Central memory CD8-positive, alpha-beta T cell (primary cell): ENCODE data around the gene TP53I11.

ENCODE experiments used
- ATAC-seq: fragments of 150-1000 bp; cut with Tn5 transposase; replicated peaks from 2 replicates; pipeline ENCODE4 v1.10.0; 2022; ENCODE audit warnings: mild to moderate bottlenecking, moderate FRiP score, moderate number of reproducible peaks; ENCODE audit not compliant: poor library complexity, severe bottlenecking; ENCODE audit errors: extremely low read depth
- DNase-seq, 2 donors: peaks; one replicate each; pipeline ENCODE4 v3.0.0; 2021; ENCODE audit warnings: low spot score in 2 of 2
- H3K27ac Mint-ChIP-seq: one replicate; pipeline ENCODE4 v1.8.0; 2022; ENCODE audit warnings: low read depth, mild to moderate bottlenecking, moderate library complexity, mixed read lengths
- H3K27me3 Mint-ChIP-seq: one replicate; pipeline ENCODE4 v1.8.0; 2022; ENCODE audit warnings: mixed read lengths
- H3K36me3 Mint-ChIP-seq: one replicate; pipeline ENCODE4 v1.8.0; 2022; ENCODE audit warnings: mild to moderate bottlenecking, moderate library complexity, mixed read lengths; ENCODE audit not compliant: insufficient read depth
- H3K4me1 Mint-ChIP-seq: one replicate; pipeline ENCODE4 v1.8.0; 2022; ENCODE audit warnings: mixed read lengths
- H3K4me3 Mint-ChIP-seq: one replicate; pipeline ENCODE4 v1.8.0; 2022; ENCODE audit warnings: mild to moderate bottlenecking, moderate library complexity, mixed read lengths
- H3K9me3 Mint-ChIP-seq: one replicate; pipeline ENCODE4 v1.8.0; 2022; ENCODE audit warnings: mixed read lengths

Gene TP53I11

DNA sequence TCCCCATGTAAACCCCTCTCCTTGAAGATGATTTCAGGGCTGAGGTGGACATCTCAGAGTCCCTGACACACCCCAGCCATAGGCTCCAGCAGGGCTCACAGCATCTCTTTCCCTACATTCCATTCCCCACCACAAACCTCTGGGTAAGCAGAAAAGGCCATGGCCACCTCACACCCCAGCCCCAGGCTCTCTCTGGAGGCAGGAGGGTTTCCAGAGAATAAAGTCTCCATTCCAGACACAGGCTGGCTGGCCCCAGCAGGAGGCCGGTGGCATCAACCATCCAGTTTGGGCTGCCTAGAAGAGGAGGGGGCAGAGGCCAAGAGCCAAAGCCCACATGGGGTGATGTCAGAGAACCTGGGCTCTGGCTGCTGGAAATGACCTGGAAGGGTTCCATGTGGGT, 61.4 kb downstream of the TP53I11 start:
- Mint-ChIP-seq H3K9me3 (no peaks in the 10 kb centered on the region), H3K27ac (no peak overlapping the region), H3K4me3 (no peak overlapping the region), H3K4me1 (no peaks in the 10 kb centered on the region), H3K36me3 (no peaks in the 10 kb centered on the region), H3K27me3 (no peaks in the 10 kb centered on the region)
- no peak for DNase-seq
- no peak for ATAC-seq

DNA sequence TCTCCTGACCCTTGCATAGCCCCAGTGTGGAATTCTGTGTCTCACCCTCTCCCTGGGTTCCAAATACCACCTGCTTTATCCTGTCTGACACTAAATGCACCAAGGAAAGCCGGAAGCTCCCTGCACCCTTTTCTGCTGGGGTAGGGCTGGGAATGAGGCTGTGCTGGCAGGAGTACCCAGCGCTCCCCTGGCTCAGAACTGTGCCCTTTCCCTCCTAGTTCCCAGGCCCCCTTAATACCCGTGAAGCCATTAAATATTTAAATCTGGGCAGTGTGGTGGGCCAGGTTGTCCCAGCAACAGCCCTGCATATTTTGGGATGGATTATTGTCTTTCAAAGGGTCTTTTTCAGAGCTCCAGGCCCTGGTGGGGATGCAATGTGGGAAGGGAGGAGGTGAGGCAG, 63.0 kb downstream of the TP53I11 start:
- Mint-ChIP-seq H3K9me3 (no peaks in the 10 kb centered on the region), H3K27ac (no peak overlapping the region), H3K27me3 (no peaks in the 10 kb centered on the region), H3K4me1 (peaks cover 16% of the 10 kb centered on the region), H3K4me3 (no peak overlapping the region), H3K36me3 (no peaks in the 10 kb centered on the region)
- ATAC-seq (no peak), DNase-seq (no peak)

DNA sequence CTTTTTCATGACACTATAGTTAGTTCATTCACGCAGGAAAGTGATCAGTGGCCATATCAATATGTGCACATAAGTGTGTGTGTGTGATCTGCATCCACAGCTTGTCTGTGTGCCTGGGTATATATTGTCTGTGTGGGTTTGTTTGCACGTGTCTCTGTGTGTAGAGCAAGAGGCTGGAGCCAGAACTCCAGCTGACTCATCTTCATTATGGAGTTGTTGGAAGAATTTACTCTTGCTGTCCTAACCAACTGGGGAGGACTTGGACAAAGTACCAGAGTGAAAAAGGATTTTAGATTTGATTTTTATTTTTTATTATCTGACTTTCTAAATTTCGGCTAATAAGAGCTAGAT, 63.9 kb downstream of the TP53I11 start:
- Mint-ChIP-seq H3K27me3 (no peaks in the 10 kb centered on the region), H3K9me3 (no peaks in the 10 kb centered on the region), H3K4me3 (no peak overlapping the region), H3K27ac (no peak overlapping the region), H3K36me3 (peaks cover 2% of the 10 kb centered on the region), H3K4me1 (peaks cover 21% of the 10 kb centered on the region)
- ATAC-seq: no peak
- no peak for DNase-seq

DNA sequence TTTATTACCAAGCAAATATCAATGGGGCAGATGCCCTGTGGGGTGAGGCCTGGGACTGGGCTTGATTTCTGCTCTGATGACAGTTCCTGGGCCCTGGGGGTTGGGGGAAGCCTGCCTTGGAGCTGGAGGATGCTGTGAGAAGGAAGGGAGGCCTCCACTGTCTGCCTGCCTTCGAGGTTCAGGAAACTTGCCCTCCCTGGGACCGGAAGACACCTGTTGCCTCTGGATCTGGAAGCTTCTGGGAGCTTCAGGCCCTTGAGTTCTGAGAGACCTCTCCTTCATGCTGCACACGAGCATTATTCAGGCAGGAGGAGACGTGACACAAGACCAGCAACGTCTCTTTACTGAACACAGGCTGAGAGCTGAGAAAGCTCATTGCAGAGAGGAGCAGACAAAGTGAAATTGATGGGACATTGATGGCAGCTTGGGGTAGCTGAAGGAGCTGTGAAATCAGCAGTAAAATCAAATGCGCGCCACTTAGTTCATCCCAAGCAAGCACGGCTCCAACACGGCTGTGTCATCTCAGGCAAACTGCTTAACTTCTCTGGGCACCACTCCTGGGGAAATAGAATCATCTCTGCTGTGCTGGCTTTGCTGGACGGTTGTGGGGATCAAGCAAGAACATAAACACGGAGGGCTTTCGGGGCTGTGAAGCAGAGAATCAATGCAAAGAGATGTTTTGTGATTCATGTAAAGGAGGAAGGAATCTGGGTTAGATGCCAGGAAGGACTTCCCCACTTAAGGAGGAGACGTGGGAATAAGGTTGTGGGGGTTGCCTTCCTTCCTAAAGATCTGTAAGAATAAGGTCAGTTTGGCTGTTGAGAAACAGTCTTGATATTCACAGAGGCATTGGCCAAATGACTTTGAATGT, 64.5 kb downstream of the TP53I11 start:
- H3K27ac Mint-ChIP-seq: no peak overlapping the region
- DNase-seq (no peak), ATAC-seq (no peak)
- H3K36me3 Mint-ChIP-seq: peaks cover 2% of the 10 kb centered on the region
- no peak overlapping the region for H3K4me3 Mint-ChIP-seq
- H3K9me3 Mint-ChIP-seq: no peaks in the 10 kb centered on the region
- H3K27me3 Mint-ChIP-seq: no peaks in the 10 kb centered on the region
- H3K4me1 Mint-ChIP-seq: peaks cover 21% of the 10 kb centered on the region

DNA sequence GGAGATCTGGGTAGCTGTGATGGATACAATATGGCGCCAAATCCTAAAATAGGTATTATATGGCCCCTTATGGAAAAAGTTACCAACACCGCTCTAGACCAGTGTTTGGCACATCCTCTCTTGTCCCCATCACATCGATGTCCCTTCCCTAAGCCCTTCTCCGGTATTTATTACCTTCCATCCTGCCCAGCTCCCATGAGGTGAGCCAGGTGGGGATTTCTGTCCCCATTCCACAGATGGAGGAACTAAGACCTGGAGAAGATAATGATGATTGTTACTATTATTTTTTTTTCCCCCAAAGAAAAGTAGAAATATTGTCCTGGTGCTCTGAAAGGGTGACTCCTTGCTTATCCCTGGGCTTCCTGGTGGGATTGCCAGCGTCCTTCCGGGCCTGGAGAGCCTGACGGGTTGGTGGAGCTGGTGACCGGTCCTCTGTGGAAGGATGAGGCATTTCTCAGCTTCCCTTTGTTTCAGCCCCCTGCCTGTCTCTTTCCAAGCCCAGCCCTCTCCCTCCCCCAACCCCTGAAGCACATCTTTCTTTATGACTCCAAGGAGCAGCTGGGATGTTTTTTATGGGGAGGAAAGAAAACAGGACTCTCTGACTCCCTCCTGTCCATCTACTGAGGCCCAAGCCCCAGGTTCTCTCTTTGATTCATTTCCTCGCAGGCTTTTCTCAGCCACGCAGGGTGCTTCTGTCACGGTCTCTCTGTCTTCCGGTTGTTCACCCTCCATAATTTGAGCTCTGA, 65.4 kb downstream of the TP53I11 start:
- H3K27ac Mint-ChIP-seq: no peak overlapping the region
- H3K4me1 Mint-ChIP-seq: peaks cover 21% of the 10 kb centered on the region
- no peak for DNase-seq
- H3K4me3 Mint-ChIP-seq: no peak overlapping the region
- H3K27me3 Mint-ChIP-seq: no peaks in the 10 kb centered on the region
- peaks cover 2% of the 10 kb centered on the region for H3K36me3 Mint-ChIP-seq
- no peaks in the 10 kb centered on the region for H3K9me3 Mint-ChIP-seq
- ATAC-seq: no peak

DNA sequence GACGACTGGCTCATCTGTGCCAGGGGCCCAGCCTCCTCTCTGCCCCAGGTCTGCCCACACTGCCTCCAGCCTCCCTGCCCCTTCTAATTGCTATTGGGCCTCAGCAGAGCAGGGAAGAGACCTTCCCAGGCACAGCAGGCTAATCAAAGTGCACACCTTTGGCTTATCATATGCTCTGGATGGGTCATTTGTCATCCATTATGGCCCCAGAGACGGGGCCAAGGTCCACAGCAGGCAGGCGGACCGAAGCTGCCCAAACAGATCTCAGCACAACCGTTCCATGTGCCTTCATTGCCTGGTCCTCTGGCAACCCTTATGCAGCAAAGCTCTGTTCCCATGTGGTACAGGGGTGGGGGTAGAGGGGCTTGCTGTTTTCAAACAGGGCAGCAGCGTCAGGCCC, 66.6 kb downstream of the TP53I11 start:
- no peak for DNase-seq
- H3K27ac Mint-ChIP-seq: no peak overlapping the region
- H3K36me3 Mint-ChIP-seq: peaks cover 2% of the 10 kb centered on the region
- no peak overlapping the region for H3K4me3 Mint-ChIP-seq
- H3K4me1 Mint-ChIP-seq: peaks cover 21% of the 10 kb centered on the region
- H3K27me3 Mint-ChIP-seq: no peaks in the 10 kb centered on the region
- ATAC-seq: no peak
- H3K9me3 Mint-ChIP-seq: no peaks in the 10 kb centered on the region

DNA sequence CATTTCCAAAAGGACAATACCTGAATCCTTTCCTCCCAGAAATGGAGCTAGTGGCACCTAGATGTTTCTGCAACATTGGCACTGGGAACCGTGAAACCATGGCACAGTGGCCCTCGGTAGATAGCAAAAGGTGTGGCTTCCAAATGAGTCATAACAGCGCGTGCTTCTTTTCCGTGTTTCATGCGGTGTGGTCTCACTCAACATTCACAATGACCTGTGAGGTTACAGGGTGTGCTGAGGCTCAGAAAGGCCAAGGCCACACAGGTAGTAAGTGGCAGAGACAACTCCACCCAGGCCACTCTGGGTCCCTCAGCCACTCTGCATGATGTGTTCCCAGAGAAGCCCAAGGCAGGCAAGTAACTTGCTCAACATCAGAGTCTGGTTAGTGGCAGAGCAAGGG, 67.4 kb downstream of the TP53I11 start:
- Mint-ChIP-seq H3K27ac (no peak overlapping the region), H3K36me3 (peaks cover 2% of the 10 kb centered on the region), H3K27me3 (no peaks in the 10 kb centered on the region), H3K4me3 (no peak overlapping the region), H3K9me3 (no peaks in the 10 kb centered on the region), H3K4me1 (peaks cover 21% of the 10 kb centered on the region)
- DNase-seq (no peak), ATAC-seq (no peak)
